ENCODE results near the gene ZNF423.

ZNF423 gene

DNA sequence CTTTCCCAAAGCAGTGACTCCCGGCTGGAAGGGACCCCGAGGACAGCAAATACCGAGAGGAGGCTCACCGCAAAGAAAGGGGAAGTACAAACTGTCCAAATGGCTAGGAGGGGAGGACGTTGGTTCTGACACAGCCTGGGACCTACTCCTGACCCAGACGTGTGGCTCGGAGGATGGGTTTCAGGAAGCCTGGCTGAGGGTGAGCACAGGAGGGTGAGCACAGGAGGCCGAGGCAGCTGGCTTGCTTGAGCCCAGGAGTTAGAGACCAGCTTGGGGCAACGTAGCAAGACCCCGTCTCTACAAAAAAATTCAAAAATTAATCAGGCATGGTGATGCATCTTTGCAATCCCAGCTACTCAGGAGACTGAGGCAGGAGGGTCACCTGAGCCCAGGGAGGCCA, 399.1 kb downstream of the ZNF423 start:
- no peak for DNase-seq (ENCODE audit: low read depth)

DNA sequence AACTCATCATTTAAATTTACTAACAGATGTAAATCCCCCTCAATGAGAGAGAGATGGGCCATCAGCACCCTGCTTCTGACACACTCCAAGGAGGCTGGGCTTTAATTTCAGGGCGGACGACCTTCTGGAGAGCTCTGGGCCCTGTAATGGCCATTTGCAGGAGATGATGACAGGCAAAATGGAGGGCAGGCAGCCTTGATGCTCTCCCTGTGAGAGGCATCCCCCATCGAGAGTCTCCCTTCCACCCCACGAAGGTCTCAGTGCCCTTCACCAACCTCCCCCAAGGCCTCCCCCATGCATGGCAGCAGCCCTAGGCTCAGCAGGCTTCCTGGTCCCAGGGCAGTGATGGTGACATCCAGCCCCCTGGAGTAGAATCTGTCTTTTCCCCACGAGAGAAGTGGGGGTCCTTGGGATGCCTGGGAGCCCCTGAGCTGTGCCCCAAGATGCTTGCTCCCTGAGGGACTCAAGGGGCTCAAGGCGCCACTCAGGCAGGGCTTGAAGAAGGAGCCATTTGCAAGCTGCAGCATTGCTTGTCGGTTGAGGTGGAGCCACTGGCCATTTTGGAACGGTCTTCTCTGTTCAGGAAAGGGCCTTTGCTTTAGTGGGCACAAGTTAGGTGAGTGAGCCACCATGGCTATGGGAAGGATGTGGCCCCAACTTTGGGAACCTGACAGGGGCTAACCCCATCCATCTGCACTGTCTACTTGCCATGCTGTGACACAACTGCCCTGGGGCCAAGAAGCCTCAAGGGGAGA, 399.7 kb downstream of the ZNF423 start:
- DNase-seq (ENCODE audit: low read depth), result no peak

DNA sequence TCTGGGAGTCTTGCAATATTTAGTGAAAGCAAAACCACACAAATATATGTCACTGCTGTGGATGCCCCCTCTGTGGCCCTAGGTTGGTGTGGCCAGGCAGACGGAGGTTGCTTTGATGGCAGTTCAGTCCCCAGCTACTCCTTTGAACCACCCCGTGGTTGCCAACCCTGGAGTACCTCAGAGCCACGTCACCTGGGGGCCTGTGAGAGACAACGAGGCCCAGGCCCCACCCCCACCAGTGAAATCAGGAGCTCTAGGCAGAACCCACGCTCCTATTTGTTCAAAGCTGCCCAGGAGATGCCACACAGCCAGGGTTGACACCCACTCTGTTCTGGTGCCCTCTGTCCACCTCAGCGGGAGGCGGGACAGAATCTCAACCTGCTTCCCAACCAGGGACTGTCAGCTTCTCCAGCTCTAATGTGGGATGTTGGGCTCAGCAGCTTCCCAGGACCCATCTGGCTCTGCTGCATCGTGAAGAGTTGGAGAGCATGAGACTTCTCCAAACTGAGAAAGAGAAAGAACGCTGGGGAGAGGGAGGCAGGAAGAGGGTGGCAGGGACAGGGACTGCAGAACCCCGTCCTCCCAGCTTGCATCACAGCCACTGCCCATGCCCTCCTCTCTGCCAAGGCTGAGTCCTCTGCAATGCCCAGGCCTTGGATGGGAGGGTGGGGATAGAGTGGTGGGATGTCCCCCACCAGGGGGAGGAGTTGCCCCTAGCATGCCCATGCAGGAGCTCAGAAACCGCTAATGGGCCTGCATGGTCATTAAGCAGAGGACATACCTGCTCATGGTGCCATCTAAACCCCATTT, 400.5 kb downstream of the ZNF423 start:
- no peak for DNase-seq (ENCODE audit: low read depth)

DNA sequence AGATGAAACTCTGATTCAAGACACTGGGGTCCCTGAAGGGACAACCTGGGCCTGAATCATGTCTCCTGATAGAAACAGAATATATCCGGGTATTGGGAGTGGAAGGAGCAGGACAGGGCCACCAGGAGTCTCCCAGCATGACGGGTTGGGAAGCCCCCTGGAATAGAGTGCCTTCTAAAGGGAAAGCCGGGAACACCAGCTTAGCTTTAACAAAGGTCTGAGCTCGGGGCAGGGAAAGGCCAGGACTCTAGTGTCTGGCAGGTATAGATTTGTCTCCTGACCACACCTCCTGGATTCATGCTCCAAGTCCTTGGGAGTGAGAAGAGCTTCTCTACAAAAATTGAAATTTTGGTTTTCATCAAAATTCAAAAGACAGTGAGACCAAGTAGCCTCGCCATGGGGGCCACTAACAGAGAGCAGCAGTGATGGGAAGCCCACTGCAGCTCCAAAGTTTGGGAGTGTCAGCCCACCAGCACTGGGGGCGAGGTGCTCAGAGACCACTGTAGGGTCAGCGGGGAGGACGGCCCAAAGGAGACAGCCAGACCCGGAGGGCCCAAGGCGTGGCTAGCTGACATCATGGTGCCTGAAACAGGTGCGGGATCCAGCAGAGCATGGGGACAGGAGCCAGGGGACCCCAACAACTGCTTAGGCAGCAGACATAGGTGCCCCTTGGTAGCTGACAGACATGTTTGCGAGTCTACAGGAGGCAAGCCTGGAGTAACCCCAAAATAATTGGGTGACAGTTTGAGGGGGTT, 401.3 kb downstream of the ZNF423 start:
- no peak for DNase-seq (ENCODE audit: low read depth)

DNA sequence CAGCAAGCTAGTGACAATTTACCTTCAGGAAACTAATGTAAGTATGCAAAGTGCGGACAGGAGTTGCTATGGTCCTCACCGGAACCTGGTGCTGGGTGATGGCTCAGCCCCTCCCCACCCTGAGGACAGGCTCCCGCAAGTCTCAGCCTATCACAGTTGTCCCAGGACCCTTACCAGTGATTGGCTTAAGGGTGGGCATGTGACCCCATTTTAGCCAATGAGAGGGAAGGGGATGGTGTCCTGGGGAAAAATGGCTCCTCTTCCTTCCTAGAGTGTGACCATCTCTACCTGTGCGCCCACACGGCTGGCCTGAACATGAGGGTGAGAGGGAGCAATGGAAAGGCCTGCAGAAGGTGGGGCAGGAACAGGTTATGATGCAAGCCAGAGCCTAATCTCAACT, 401.9 kb downstream of the ZNF423 start:
- no peak for DNase-seq (ENCODE audit: low read depth)

DNA sequence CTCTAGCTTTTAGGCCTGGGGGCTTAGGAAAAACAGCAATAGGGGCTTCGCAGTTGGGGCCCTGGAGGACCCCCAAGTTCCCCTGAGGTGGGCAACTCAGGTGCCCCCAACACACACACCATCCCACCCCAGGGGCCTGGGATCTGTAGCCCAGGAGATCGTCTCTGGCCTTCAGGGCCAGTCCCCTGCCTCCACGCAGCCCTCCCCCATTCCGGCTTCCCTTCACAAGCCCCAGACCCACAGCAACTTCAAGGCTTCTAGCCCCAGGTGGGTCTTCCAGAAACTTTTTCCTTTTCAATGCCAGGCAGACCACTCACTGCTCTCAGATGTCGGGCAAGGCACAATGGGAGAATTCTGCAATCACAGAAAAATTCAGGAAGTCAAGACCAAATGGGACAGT, 402.9 kb downstream of the ZNF423 start:
- no peak for DNase-seq (ENCODE audit: low read depth)

DNA sequence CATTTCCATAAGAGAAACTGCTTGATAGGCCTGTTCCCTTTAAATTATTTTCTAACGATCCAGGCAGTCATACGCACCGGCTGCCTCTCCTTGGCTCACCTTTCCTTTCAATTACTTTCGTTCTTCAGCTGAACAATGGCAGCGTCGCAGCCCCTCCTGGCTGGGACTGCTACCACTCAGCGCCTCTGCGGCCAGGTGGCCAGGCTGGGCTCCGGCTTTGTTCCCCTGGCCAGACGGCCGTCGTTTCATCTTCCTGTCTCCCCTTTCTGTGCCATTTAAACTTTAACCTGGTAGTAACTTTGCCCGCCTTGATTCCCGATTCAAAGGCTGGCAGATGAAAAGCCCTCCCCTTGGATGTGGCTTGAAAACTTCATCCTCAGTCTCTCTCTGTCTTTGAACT, 403.3 kb downstream of the ZNF423 start:
- DNase-seq (ENCODE audit: low read depth), result no peak

DNA sequence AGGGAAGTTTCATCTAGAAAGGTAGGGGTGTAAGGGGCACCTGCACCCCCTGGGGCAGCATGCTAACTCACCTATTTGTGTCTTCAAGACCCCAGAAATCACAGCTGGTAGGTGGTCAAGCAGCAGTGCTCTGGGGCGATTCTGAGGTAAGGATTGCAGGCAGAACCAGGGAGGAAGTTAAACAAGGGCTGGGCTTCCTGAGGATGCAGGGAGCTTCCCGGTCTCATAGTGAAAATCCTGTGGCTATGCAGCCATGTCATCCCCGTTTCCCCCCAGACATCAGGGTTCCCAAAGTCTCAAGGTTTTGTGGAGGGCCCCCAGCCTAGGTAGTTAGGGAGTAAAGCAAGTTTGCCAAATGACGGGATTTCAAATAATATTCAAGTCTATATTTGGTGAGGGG, 403.8 kb downstream of the ZNF423 start:
- no peak for DNase-seq (ENCODE audit: low read depth)

DNA sequence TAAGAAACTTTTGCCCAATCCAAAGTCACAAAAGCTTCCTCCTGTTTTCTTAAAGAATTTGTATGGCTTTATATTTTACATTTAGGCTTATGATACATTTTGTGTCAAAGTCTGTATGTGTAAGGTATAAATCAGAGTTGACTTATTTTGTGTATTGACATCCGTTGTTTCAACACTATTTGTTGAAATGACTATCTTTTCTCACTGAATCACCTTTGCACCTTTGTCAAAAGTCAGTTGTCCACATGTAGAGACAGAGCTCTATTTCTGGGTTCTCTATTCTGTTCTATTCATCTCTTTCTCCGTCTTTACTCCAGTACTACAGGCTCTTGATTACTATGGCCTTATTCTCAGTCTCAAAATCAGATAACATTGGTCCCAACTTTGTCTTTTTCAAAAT, 409.1 kb downstream of the ZNF423 start:
- no peak for DNase-seq (ENCODE audit: low read depth)

DNA sequence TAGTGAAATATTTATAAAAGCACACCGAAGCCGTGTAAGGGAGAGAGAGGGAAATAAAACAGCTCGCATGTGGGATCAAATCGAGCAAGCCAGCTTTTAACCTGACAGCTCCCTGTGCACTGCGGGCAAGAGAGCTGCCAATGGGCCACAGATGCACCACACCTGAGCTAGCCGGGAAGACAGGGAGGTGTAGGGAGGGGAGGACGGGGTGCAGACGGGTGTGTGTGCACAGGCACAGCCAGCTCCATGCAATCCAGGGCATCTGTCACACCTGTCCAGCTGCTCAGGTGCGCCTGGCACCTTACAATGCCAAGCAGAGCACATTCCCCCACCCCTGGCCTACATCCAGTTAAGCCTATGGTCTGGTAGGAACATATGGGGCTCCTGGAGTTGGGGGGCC, 412.3 kb downstream of the ZNF423 start:
- DNase-seq (ENCODE audit: low read depth), result no peak

DNA sequence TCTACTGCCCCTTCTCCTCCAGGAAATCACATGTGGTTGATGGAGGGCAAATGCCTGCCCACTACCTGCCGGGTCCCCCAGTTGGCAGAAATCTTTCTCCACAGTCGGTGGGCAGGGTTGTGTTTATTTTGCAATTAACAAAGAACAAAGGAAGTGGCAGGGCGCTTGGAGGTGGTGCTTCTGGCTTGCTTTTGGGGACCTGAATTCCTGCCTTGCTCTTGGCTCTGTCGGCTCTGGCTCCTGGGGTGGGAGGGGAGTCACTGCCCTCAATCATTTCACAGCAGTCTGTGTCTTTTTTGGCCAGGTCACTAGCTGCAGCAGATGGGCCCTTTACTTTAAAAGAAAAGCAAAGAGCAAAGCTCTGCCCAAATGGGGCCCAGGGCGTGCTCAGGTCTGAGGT, 413.1 kb downstream of the ZNF423 start:
- no peak for DNase-seq (ENCODE audit: low read depth)

DNA sequence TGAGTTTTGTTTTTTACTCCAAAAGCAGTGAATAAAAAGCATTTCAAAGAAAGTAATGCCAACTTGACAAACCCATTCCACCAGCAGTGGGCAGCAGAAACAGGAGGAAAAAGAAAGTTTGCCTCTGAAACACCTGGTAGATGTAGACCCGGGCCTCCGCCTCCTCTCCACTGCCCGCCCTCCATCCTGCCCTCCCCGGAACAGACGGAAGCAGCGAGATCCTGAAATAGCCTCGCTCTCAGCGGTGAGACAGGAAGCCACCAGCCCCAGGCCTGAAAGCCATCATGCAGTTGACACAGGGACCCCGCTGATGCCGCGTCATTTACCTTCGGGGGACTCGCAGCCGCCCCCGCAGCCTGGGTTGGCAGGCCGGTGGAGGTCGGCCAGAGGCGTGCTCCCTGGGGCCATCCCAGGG, 414.5 kb downstream of the ZNF423 start:
- DNase-seq (ENCODE audit: low read depth), result no peak

DNA sequence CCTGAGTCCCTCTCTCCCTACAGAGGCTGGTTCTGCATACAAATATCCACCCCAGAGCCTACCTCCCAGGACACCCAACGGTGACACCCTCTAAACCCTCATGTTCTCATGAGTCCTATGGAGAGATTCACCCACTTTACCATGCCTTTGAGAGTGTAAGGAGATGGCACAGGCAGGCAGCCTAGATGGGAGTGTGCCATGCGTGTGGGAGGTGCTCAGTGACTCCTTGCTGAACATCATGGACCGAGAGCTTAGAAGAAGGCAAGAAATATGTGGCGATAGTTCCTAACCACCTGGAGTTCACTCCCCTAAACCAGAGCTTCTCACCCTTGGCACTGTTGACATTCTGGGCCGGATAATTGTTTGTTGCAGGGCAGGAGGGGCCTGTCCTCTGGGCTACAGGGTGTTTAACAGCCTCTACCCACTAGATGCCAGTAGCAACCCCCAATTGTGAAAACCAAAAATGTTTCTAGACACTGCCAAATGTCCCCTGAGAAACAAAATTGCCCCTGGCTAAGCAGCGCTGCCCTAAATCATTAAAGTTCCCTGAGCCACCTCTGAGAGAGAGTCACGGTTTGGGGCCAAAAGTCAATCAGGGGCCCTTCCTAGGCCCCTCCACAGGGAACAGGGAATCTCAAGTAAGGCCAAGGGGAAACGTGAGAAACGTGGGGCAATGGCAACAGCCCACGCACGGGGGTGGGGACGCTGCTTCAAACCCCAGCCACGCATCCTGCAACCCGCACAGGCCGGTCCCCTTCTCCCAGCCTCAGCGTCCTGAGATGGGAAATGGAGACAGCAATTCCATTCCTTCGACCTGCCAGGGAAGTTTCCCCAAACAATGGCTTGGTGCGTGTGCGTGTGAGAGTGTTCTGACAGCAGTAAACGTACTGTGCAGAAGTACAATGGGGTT, 415.5 kb downstream of the ZNF423 start:
- no peak for DNase-seq (ENCODE audit: low read depth)

DNA sequence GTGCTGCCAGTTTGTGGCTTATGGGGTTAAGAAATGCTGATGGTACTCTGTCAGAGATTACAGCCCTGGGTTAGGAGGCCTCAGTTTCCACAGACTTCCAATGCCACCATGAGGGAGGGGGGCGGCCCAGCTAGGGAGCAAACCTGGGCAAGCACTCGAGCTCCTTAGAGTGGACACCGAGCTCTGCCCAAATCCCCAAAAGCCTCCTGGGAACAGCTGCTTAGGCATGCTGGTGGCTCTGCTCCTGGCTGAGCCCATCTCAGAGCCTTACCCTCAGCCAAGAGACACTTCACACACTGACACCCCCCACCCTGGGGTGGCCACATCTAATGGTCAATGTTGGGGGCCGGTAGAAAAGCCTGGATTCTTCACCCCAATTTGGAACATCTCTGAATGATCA, 416.2 kb downstream of the ZNF423 start:
- no peak for DNase-seq (ENCODE audit: low read depth)

DNA sequence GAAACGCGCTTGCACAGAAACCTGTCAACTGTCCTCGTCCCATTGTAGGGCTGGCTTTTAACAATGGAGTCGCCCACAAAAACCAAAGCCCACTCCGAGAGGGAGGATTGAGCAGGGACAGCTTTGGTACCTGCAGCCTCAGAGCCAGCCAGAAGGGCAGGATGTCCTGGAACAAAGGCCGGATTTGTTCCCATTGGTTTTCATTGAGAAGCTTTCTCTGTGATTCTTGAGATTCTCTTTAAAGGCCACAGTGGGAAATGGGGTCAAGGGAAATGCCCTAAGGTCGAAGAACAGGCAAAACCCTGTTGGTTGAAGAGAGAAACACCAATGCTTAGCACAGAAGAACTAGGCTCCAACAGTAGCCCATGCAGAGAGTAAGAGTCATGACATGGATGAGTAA, 416.9 kb downstream of the ZNF423 start:
- DNase-seq (ENCODE audit: low read depth), result no peak
